SK-N-SH treated with all-trans-retinoic acid at 6 μM for 48 hours (cell line): Measurements from ENCODE around the gene NXPE4.

ENCODE experiments used
- ATAC-seq: fragments of 200-7000 bp; cut with Tn5 transposase; 3 replicates; pipeline ENCODE4 v1.9.1; 2020; ENCODE audit warnings: mild to moderate bottlenecking, moderate library complexity
- ARNTL ChIP-seq: fragments of 450-650 bp; formaldehyde crosslinking; IDR thresholded peaks from 2 replicates; pipeline ENCODE4 v1.5.0; 2020; ENCODE audit warnings: low read depth, mild to moderate bottlenecking, moderate library complexity, borderline replicate concordance
- BACH2 ChIP-seq: fragments of 250-450 bp; sonication (Bioruptor Pico); IDR thresholded peaks from 2 replicates; pipeline ENCODE4 v1.9.0; 2021; ENCODE audit warnings: mild to moderate bottlenecking, borderline replicate concordance
- CSDC2 ChIP-seq: fragments of 250-450 bp; sonication (Bioruptor Pico); IDR thresholded peaks from 2 replicates; pipeline ENCODE4 v1.5.0; 2020; ENCODE audit warnings: mild to moderate bottlenecking, moderate library complexity
- ESRRG ChIP-seq: fragments of 250-450 bp; sonication (Bioruptor Pico); IDR thresholded peaks from 2 replicates; pipeline ENCODE4 v1.6.1; 2021; ENCODE audit warnings: mild to moderate bottlenecking
- GLIS3 ChIP-seq: fragments of 250-450 bp; sonication (Bioruptor Pico); IDR thresholded peaks from 2 replicates; pipeline ENCODE4 v1.5.0; 2020; ENCODE audit warnings: mild to moderate bottlenecking, moderate library complexity
- ISL1 ChIP-seq: fragments of 250-450 bp; sonication (Bioruptor Pico); IDR thresholded peaks from 2 replicates; pipeline ENCODE4 v2.1.2; 2022; ENCODE audit warnings: mild to moderate bottlenecking, moderate library complexity
- OSR1 ChIP-seq: fragments of 250-450 bp; sonication (Bioruptor Pico); IDR thresholded peaks from 2 replicates; pipeline ENCODE4 v1.8.0; 2022; ENCODE audit warnings: moderate library complexity, mild to moderate bottlenecking, inconsistent platforms
- PATZ1 ChIP-seq: fragments of 250-450 bp; sonication (Bioruptor Pico); IDR thresholded peaks from 2 replicates; pipeline ENCODE4 v1.8.0; 2020; ENCODE audit warnings: mild to moderate bottlenecking, moderate library complexity, borderline replicate concordance
- POU6F1 ChIP-seq: fragments of 250-450 bp; sonication (Bioruptor Pico); IDR thresholded peaks from 2 replicates; pipeline ENCODE4 v1.8.0; 2021; ENCODE audit warnings: low read depth, mild to moderate bottlenecking, moderate library complexity, borderline replicate concordance
- PPARA ChIP-seq: fragments of 250-450 bp; sonication (Bioruptor Pico); IDR thresholded peaks from 2 replicates; pipeline ENCODE4 v1.5.0; 2020; ENCODE audit warnings: mild to moderate bottlenecking, borderline replicate concordance
- RARB ChIP-seq: fragments of 250-450 bp; sonication (Bioruptor Pico); IDR thresholded peaks from 2 replicates; pipeline ENCODE4 v1.8.0; 2021; ENCODE audit warnings: mild to moderate bottlenecking, moderate library complexity
- SNAI2 ChIP-seq: fragments of 250-450 bp; sonication (Bioruptor Pico); IDR thresholded peaks from 2 replicates; pipeline ENCODE4 v1.5.0; 2020; ENCODE audit warnings: mild to moderate bottlenecking, moderate library complexity
- TCF4 ChIP-seq: fragments of 250-450 bp; sonication (Bioruptor Pico); IDR thresholded peaks from 2 replicates; pipeline ENCODE4 v1.8.0; 2021; ENCODE audit warnings: mild to moderate bottlenecking, moderate library complexity, borderline replicate concordance
- TOX ChIP-seq: fragments of 250-450 bp; sonication (Bioruptor Pico); IDR thresholded peaks from 2 replicates; pipeline ENCODE4 v1.8.0; 2021; ENCODE audit warnings: mild to moderate bottlenecking, moderate library complexity, borderline replicate concordance
- TSHZ2 ChIP-seq: fragments of 250-450 bp; sonication (Bioruptor Pico); IDR thresholded peaks from 2 replicates; pipeline ENCODE4 v1.5.0; 2020; ENCODE audit warnings: mild to moderate bottlenecking, moderate library complexity
- ZC3H10 ChIP-seq: fragments of 250-450 bp; sonication (Bioruptor Pico); IDR thresholded peaks from 2 replicates; pipeline ENCODE4 v1.5.1; 2021; ENCODE audit warnings: mild to moderate bottlenecking, moderate library complexity
- ZFP3 ChIP-seq: fragments of 250-450 bp; sonication (Bioruptor Pico); IDR thresholded peaks from 2 replicates; pipeline ENCODE4 v1.5.0; 2020; ENCODE audit warnings: mild to moderate bottlenecking, moderate library complexity
- ZNF565 ChIP-seq: fragments of 450-650 bp; formaldehyde crosslinking; conservative IDR thresholded peaks from 2 replicates; pipeline ENCODE4 v1.5.0; 2020; ENCODE audit warnings: low read depth, mild to moderate bottlenecking, moderate library complexity
- ZNF70 ChIP-seq: fragments of 450-650 bp; formaldehyde crosslinking; IDR thresholded peaks from 2 replicates; pipeline ENCODE4 v1.5.0; 2020; ENCODE audit warnings: mild to moderate bottlenecking, moderate library complexity
- ZNF8 ChIP-seq: fragments of 450-650 bp; formaldehyde crosslinking; IDR thresholded peaks from 2 replicates; pipeline ENCODE4 v1.5.0; 2020; ENCODE audit warnings: mild to moderate bottlenecking, moderate library complexity
- TF ChIP-seq, protein P1 (sequence below): fragments of 250-450 bp; sonication (Bioruptor Pico); IDR thresholded peaks from 2 replicates; pipeline ENCODE4 v1.5.1; 2021; ENCODE audit warnings: mild to moderate bottlenecking, moderate library complexity
- TF ChIP-seq, protein P2 (sequence below): fragments of 250-450 bp; sonication (Bioruptor Pico); IDR thresholded peaks from 2 replicates; pipeline ENCODE4 v1.5.1; 2020; ENCODE audit warnings: low read depth, mild to moderate bottlenecking, moderate library complexity

Gene NXPE4

DNA sequence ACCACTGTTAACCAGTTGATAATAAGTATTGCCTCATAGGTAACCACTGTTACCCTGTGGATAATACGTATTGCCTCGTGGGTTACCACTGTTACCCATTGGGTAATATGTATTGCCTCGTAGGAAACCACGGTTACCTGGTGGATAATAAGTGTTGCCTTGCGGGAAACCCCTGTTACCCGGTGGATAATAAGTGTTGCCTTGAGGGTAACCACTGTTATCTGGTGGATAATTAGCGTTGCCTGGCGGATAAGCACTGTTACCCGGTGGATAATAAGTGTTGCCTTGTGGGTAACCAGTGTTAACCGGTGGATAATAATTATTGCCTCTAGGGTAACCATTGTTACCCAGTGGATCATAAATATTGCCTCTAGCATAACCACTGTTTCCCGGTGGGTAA is 27.3 kb upstream of the NXPE4 start:
- ATAC-seq = no peak
- TF ChIP-seq ARNTL (CRISPR knock-in tag) (no peak), BACH2 (CRISPR knock-in tag) (no peak), PPARA (no peak), POU6F1 (CRISPR knock-in tag) (no peak), TSHZ2 (CRISPR knock-in tag) (no peak)
- TF ChIP-seq, all 23 proteins: peak for 0

- no peak for TF ChIP-seq GLIS3 (CRISPR knock-in tag)
- TF ChIP-seq, protein P1, sequence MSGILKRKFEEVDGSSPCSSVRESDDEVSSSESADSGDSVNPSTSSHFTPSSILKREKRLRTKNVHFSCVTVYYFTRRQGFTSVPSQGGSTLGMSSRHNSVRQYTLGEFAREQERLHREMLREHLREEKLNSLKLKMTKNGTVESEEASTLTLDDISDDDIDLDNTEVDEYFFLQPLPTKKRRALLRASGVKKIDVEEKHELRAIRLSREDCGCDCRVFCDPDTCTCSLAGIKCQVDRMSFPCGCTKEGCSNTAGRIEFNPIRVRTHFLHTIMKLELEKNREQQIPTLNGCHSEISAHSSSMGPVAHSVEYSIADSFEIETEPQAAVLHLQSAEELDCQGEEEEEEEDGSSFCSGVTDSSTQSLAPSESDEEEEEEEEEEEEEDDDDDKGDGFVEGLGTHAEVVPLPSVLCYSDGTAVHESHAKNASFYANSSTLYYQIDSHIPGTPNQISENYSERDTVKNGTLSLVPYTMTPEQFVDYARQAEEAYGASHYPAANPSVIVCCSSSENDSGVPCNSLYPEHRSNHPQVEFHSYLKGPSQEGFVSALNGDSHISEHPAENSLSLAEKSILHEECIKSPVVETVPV (CRISPR knock-in tag) = no peak
- TF ChIP-seq CSDC2 (CRISPR knock-in tag) = no peak
- no peak for TF ChIP-seq OSR1 (CRISPR knock-in tag)
- no peak for TF ChIP-seq BACH2 (CRISPR knock-in tag)
- no peak for TF ChIP-seq TCF4
- no peak for TF ChIP-seq ZNF565 (CRISPR knock-in tag)
- TF ChIP-seq ARNTL (CRISPR knock-in tag) = no peak
- TF ChIP-seq ZC3H10 (CRISPR knock-in tag) = no peak
- ATAC-seq = no peak
Measured at GRCh38 chr11:114621950-114622809, 26.6 kb upstream of the NXPE4 start.

GRCh38 chr11:114621072-114621471 is 25.5 kb upstream of the NXPE4 start:
- TF ChIP-seq PPARA = no peak
- TF ChIP-seq TOX (CRISPR knock-in tag) = no peak
- no peak for TF ChIP-seq BACH2 (CRISPR knock-in tag)
- TF ChIP-seq OSR1 (CRISPR knock-in tag) = no peak
- TF ChIP-seq ZC3H10 (CRISPR knock-in tag) = no peak
- TF ChIP-seq ZNF8 = no peak
- TF ChIP-seq POU6F1 (CRISPR knock-in tag) = no peak
- TF ChIP-seq CSDC2 (CRISPR knock-in tag) = no peak
- TF ChIP-seq SNAI2 (CRISPR knock-in tag) = no peak
- TF ChIP-seq PATZ1 (CRISPR knock-in tag) = no peak
- TF ChIP-seq TCF4 = no peak
- TF ChIP-seq, protein P2, sequence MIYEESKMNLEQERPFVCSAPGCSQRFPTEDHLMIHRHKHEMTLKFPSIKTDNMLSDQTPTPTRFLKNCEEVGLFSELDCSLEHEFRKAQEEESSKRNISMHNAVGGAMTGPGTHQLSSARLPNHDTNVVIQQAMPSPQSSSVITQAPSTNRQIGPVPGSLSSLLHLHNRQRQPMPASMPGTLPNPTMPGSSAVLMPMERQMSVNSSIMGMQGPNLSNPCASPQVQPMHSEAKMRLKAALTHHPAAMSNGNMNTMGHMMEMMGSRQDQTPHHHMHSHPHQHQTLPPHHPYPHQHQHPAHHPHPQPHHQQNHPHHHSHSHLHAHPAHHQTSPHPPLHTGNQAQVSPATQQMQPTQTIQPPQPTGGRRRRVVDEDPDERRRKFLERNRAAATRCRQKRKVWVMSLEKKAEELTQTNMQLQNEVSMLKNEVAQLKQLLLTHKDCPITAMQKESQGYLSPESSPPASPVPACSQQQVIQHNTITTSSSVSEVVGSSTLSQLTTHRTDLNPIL (CRISPR knock-in tag) = no peak
- TF ChIP-seq ZFP3 (CRISPR knock-in tag) = no peak
- TF ChIP-seq RARB (CRISPR knock-in tag) = no peak
- TF ChIP-seq TSHZ2 (CRISPR knock-in tag) = no peak
- TF ChIP-seq ZNF565 (CRISPR knock-in tag) = no peak
- TF ChIP-seq ESRRG (CRISPR knock-in tag) = no peak
- TF ChIP-seq ISL1 (CRISPR knock-in tag) = no peak
- TF ChIP-seq ZNF70 (CRISPR knock-in tag) = no peak
- TF ChIP-seq, all 23 proteins: peak for 0
- ATAC-seq = no peak
